MCF 10A (cell line): Measurements from ENCODE around the gene RAPGEF1. TPM values are rescaled to one million over a fixed set of nuclear protein-coding genes. Genes with fewer than 3 reads are reported as not detected.
A peak's percentile ranks its signal among the peaks of the same experiment; 100 is the strongest.
"Not testable (repeated sequence)": the region's sequence is repeated elsewhere in the genome, so short reads cannot be mapped to it uniquely, and the experiment has no call there.

ENCODE experiments used
- BruUV-seq: library from RNA; stranded (reverse); fragments of 400-500 nt; replicated peaks from 2 replicates; lab custom pipeline; 2021; lab: Mats Ljungman, UMichigan
- CTCF ChIA-PET: fragments of 300-600 bp; sonication (Branson Sonifier 250); formaldehyde crosslinking; extraction: SDS; loops from one replicate; lab custom pipeline; 2021; ENCODE audit warnings: antibody characterized with exemption, inconsistent platforms; lab: Yijun Ruan, JAX
- POLR2A ChIA-PET: fragments of 300-600, 350-650 bp; sonication (Branson Sonifier 250); formaldehyde crosslinking; extraction: SDS; loops from one replicate; lab custom pipeline; 2020; ENCODE audit warnings: antibody characterized with exemption, inconsistent platforms; lab: Yijun Ruan, JAX
- DNase-seq: peaks from one replicate; pipeline ENCODE4 v3.0.0-alpha.2; 2018; ENCODE audit not compliant: unreplicated experiment
- H3K27ac Mint-ChIP-seq: one replicate; pipeline ENCODE4 v1.8.0; 2022; ENCODE audit warnings: mild to moderate bottlenecking, low read depth, mixed read lengths; ENCODE audit not compliant: unreplicated experiment
- H3K27me3 Mint-ChIP-seq: one replicate; pipeline ENCODE4 v1.8.0; 2022; ENCODE audit warnings: mixed read lengths; ENCODE audit not compliant: insufficient read depth, unreplicated experiment
- H3K36me3 Mint-ChIP-seq: one replicate; pipeline ENCODE4 v1.8.0; 2022; ENCODE audit warnings: mild to moderate bottlenecking, moderate library complexity, mixed read lengths; ENCODE audit not compliant: insufficient read depth, unreplicated experiment
- H3K4me1 Mint-ChIP-seq: one replicate; pipeline ENCODE4 v1.8.0; 2022; ENCODE audit warnings: mixed read lengths; ENCODE audit not compliant: insufficient read depth, unreplicated experiment
- H3K4me3 Mint-ChIP-seq: one replicate; pipeline ENCODE4 v1.8.0; 2022; ENCODE audit warnings: mild to moderate bottlenecking, moderate library complexity, mixed read lengths; ENCODE audit not compliant: unreplicated experiment
- H3K9me3 Mint-ChIP-seq: one replicate; pipeline ENCODE4 v1.8.0; 2022; ENCODE audit warnings: mixed read lengths; ENCODE audit not compliant: unreplicated experiment
- CTCF ChIP-seq: fragments of 200-600 bp; IDR thresholded peaks from one replicate; pipeline ENCODE4 v1.8.0; 2022; ENCODE audit warnings: antibody characterized with exemption, mild to moderate bottlenecking; ENCODE audit not compliant: unreplicated experiment
- intact Hi-C: fragments of 100-400 bp; cut with micrococcal nuclease; formaldehyde crosslinking; loops from 2 replicates; pipeline ENCODE4 v1.14.1; 2022
- total RNA-seq: library from RNA; stranded (reverse); gene quantifications from 2 replicates; pipeline ENCODE4 v1.2.3, GENCODE V29; 2022

The RAPGEF1 gene
- total RNA-seq, 1 experiment from 2014 or later = 55.4 TPM

- no TSS peak for BruUV-seq
- intact Hi-C loops = no loop called here
- POLR2A ChIA-PET = interaction anchor here (1.1 to 2.3 kb wide), 2 partner anchors 21 to 22 kb away, joined by 5 to 14 read pairs; no protein-coding TSS in a partner anchor
- TF ChIP-seq CTCF = no peak
- Mint-ChIP-seq H3K4me1 (peaks cover 36% of the 10 kb centered on the region), H3K27me3 (no peaks in the 10 kb centered on the region), H3K36me3 (no peaks in the 10 kb centered on the region), H3K27ac (peak overlapping the region; percentile 7), H3K4me3 (no peak overlapping the region), H3K9me3 (no peaks in the 10 kb centered on the region)
- DNase-seq = no peak
- CTCF ChIA-PET = interaction anchor here (0.7 kb wide), 1 partner anchor 289 kb away, joined by 3 read pairs; no protein-coding TSS in a partner anchor
Observed at GRCh38 chr9:131656356-131657036, 83.4 kb downstream of the RAPGEF1 start.

GRCh38 chr9:131654369-131654768 is 85.5 kb downstream of the RAPGEF1 start:
- not testable (repeated sequence) for H3K36me3 Mint-ChIP-seq, H3K9me3 Mint-ChIP-seq, DNase-seq, H3K4me3 Mint-ChIP-seq, BruUV-seq, H3K27me3 Mint-ChIP-seq
- intact Hi-C loops = loop anchor here (5.0 kb wide), 1 partner anchor 78 kb away; no protein-coding TSS in a partner anchor
- peaks cover 57% of the 10 kb centered on the region for H3K4me1 Mint-ChIP-seq
- peak overlapping the region; percentile 46 for H3K27ac Mint-ChIP-seq
- CTCF ChIA-PET = interaction anchor here (0.6 kb wide), 1 partner anchor 75 kb away, joined by 3 read pairs; no protein-coding TSS in a partner anchor
- POLR2A ChIA-PET = interaction anchor here (0.9 to 2.4 kb wide), 3 partner anchors 23 to 76 kb away, joined by 3 to 9 read pairs (median 4); no protein-coding TSS in a partner anchor

DNA sequence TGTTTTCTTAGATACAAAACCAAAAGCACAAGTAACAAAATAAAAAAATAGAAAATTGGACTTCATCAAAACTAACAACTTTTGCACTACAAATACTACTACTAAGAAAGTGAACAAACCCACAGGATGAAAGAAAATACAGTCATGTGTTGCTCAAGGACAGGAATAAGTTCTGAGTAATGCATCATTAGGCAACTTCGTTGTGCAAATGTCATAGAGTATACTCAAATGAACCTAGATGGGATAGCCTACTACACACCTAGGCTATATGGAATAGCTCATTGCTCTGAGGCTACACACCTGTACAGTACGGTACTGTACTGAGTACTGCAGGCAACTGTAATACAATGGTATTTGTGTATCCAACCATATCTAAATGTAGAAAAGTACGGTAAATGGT is 88.3 kb downstream of the RAPGEF1 start:
- peaks cover 33% of the 10 kb centered on the region for H3K4me1 Mint-ChIP-seq
- ChIA-PET POLR2A (interaction anchor here (1.0 to 4.1 kb wide), 9 partner anchors 13 to 87 kb away, joined by 3 to 52 read pairs (median 8); no protein-coding TSS in a partner anchor), CTCF (interaction anchor here (0.5 to 1.4 kb wide), 4 partner anchors 9 to 247 kb away, joined by 3 to 8 read pairs (median 4); partner anchors contain the start of gene RAPGEF1)
- DNase-seq = peak; percentile 81
- intact Hi-C loops = loop anchor here (2.0 to 5.0 kb wide), 2 partner anchors 43 to 81 kb away; no protein-coding TSS in a partner anchor
- H3K36me3 Mint-ChIP-seq = peaks cover 6% of the 10 kb centered on the region
- no peaks in the 10 kb centered on the region for H3K9me3 Mint-ChIP-seq
- peak overlapping the region; percentile 99 for H3K27ac Mint-ChIP-seq
- no TSS peak for BruUV-seq
- H3K4me3 Mint-ChIP-seq = no peak overlapping the region
- H3K27me3 Mint-ChIP-seq = no peaks in the 10 kb centered on the region
- no peak for TF ChIP-seq CTCF

- H3K27ac Mint-ChIP-seq = peak overlapping the region; percentile 99
- CTCF ChIA-PET = interaction anchor here (0.5 to 1.4 kb wide), 5 partner anchors 8 to 247 kb away, joined by 3 to 8 read pairs (median 4); partner anchors contain the start of gene RAPGEF1
- no peak for DNase-seq
- peaks cover 6% of the 10 kb centered on the region for H3K36me3 Mint-ChIP-seq
- H3K4me1 Mint-ChIP-seq = peaks cover 28% of the 10 kb centered on the region
- BruUV-seq = no TSS peak
- H3K27me3 Mint-ChIP-seq = no peaks in the 10 kb centered on the region
- TF ChIP-seq CTCF = no peak
- H3K4me3 Mint-ChIP-seq = no peak overlapping the region
- H3K9me3 Mint-ChIP-seq = no peaks in the 10 kb centered on the region
- intact Hi-C loops = loop anchor here (2.0 to 5.0 kb wide), 2 partner anchors 42 to 81 kb away; no protein-coding TSS in a partner anchor
- POLR2A ChIA-PET = interaction anchor here (1.1 to 4.1 kb wide), 13 partner anchors 16 to 88 kb away, joined by 4 to 52 read pairs (median 15); partner anchors contain the start of gene RAPGEF1
Observed at GRCh38 chr9:131651160-131651559, 88.7 kb downstream of the RAPGEF1 start.
